ENCODE data around the gene RXRG.

DNA sequence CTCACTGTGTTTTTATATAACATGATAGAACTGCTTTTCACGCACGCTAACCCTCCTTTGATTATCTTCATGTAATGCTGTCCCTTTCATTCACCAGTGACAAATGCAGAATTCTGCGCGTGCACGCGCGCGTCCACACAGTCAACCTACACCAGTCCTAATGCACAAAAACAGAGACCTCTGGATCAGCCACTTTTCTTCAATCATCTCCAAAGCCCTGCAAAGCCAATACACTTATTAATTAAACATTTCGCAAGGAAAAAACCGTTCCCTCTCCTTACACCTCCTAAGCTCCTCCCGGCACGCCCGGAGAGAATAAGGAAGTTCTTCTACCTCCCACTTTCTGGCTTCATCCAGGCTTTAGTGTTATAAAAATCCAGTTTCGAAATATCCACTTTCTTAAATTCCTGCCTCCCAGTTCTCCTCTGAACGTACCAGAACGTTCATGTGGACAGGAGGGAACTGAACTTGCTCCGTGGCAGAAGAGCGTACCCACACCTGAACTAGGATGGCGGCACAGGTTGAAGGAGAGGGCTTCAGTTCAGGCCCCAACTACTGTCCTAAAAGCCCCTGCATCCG, 93.0 kb downstream of the RXRG start:
- TF ChIP-seq EZH2phosphoT487 (IDR thresholded peaks at IDR 0.05; ENCODE audit: borderline replicate concordance) (no peak), RAD21 (IDR thresholded peaks at IDR 0.05; ENCODE audit: low read depth) (no peak), CEBPB (IDR thresholded peaks at IDR 0.05; ENCODE audit: low read depth) (no peak), ELF1 (IDR thresholded peaks at IDR 0.05; ENCODE audit: borderline replicate concordance, low read depth) (no peak), ATF3 (IDR thresholded peaks at IDR 0.05) (no peak), POLR2A (IDR thresholded peaks at IDR 0.05; ENCODE audit: borderline replicate concordance, extremely low read depth, insufficient read depth, insufficient read length) (no peak), YY1 (IDR thresholded peaks at IDR 0.05; ENCODE audit: extremely low read depth, insufficient replicate concordance, low read depth, low read length) (no peak), EZH2 (IDR thresholded peaks at IDR 0.05) (no peak), ZFX (IDR thresholded peaks at IDR 0.05) (no peak), JUND (IDR thresholded peaks at IDR 0.05) (no peak)
- TF ChIP-seq, protein P1, sequence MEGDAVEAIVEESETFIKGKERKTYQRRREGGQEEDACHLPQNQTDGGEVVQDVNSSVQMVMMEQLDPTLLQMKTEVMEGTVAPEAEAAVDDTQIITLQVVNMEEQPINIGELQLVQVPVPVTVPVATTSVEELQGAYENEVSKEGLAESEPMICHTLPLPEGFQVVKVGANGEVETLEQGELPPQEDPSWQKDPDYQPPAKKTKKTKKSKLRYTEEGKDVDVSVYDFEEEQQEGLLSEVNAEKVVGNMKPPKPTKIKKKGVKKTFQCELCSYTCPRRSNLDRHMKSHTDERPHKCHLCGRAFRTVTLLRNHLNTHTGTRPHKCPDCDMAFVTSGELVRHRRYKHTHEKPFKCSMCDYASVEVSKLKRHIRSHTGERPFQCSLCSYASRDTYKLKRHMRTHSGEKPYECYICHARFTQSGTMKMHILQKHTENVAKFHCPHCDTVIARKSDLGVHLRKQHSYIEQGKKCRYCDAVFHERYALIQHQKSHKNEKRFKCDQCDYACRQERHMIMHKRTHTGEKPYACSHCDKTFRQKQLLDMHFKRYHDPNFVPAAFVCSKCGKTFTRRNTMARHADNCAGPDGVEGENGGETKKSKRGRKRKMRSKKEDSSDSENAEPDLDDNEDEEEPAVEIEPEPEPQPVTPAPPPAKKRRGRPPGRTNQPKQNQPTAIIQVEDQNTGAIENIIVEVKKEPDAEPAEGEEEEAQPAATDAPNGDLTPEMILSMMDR (IDR thresholded peaks at IDR 0.05 in 2 of 3, conservative IDR thresholded peaks at IDR 0.05 in 1 of 3; ENCODE audit: borderline replicate concordance in 1 of 3, insufficient read depth in 1 of 3, low read depth in 2 of 3, low read length in 2 of 3): no peak
- TF ChIP-seq, protein P2, sequence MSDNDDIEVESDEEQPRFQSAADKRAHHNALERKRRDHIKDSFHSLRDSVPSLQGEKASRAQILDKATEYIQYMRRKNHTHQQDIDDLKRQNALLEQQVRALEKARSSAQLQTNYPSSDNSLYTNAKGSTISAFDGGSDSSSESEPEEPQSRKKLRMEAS (IDR thresholded peaks at IDR 0.05): no peak

Data from HCT116 (cell line).